NCI-H1694 (cell line): ENCODE results near the gene HHLA2.

Experiments used
- DNase-seq: peaks from one replicate; lab custom pipeline; 2025; lab: John Stamatoyannopoulos, UW

Gene HHLA2

DNA sequence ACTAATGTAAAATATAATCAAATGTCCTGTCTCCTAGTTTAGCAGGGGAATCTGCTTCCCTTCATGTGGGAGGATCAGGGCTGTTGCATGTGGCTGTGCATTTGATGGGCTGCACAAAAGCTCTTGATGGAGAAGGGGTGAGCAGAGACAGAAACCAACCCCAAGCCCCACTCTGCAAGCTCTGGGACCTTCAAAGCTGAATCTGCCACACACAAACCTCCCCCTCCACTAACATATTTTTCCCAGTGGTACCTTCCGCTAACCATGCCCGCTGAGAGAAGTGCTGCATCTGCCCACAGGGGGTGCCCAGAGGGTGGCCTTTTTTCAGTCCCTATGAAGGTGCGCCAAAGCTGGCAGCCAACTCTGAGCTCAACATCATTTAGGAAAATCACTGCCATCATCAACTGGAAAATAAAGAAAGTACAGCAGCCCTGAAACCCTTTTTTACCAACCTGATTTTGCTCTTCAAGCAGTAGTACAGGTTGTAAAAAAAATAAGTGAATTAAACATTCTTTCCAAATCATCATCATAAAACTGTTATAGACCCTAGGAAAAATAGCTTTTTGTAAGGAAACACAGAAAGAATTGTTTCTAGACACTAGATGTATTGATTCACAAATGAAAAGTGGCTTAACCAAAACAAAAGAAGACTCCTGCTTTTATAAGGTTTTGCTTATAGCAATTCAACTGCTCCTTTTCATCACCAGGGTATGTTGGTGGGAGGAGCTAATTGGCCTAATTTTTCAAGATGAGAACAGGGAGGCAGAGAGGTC is 97.0 kb downstream of the HHLA2 start:
- no peak for DNase-seq

GRCh38 chr3:108394016-108394415 is 97.7 kb downstream of the HHLA2 start:
- DNase-seq, result no peak

DNA sequence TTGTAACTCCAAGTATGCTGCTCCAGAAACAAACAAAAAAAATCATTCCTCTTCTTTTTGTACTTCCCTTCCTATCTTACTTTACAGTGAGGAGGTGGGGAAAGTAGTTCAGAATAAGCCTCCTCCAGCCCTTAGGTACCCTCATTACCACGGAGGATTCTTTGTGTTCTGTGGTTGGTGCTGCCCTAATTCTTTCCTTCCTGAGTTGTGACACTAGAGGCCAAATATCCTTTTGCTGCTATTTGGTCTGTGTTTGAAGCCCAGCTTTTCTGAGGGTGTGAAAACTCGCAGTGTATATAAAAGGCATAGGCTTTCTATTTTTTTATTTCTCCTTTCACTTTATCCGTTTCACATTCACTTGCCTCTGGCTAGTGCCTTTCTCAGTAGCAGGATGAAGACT is 98.2 kb downstream of the HHLA2 start:
- no peak for DNase-seq

- DNase-seq, result no peak
Observed at GRCh38 chr3:108396336-108396735, 100.0 kb downstream of the HHLA2 start.

DNA sequence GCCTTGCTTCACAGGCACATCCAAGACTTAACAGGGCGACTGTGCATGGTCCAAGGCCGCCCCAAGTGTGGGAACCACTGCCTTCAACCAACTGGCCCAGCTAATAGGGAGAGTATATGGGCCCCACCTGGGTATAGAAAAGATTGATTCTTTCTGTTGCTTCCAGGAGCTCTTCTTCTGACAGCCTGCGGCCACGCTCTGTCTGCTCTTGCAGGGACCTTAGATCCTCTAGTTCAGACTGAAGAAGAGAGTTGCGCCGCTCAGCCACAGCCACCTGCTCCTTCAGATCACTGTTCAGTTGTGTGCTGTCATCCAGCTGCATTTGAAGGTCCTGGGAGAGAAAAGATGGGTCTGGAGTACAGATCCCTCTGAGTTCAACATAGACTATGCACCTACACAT is 102.2 kb downstream of the HHLA2 start:
- no peak for DNase-seq

GRCh38 chr3:108401836-108402235 is 105.5 kb downstream of the HHLA2 start:
- no peak for DNase-seq

GRCh38 chr3:108403198-108403597 is 106.8 kb downstream of the HHLA2 start:
- DNase-seq, result no peak

GRCh38 chr3:108403686-108404345 is 107.5 kb downstream of the HHLA2 start:
- DNase-seq, result no peak

DNA sequence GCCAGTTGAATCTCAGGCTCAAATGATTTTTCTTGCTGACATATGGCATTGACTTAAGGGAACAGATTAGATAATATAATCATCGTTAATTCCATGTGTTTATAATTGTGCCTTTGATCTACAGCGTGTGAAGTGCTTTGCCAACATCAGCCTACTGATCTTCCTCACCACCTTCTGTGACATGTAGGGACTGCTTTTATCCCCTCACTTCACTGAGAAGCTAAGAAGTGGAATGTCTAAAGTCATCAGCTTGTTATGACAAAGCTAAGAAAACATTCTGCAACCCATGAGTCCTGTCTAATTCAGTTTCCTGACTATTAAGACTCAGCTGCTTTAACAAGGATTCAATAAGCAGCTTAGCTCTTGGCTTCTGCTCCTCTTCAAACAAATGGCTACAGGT is 108.0 kb downstream of the HHLA2 start:
- no peak for DNase-seq

GRCh38 chr3:108406063-108406660 is 109.8 kb downstream of the HHLA2 start:
- DNase-seq, result no peak

GRCh38 chr3:108406661-108407206 is 110.4 kb downstream of the HHLA2 start:
- no peak for DNase-seq

GRCh38 chr3:108407886-108408285 is 111.5 kb downstream of the HHLA2 start:
- no peak for DNase-seq

GRCh38 chr3:108408883-108409799 is 112.8 kb downstream of the HHLA2 start:
- DNase-seq, result no peak

DNA sequence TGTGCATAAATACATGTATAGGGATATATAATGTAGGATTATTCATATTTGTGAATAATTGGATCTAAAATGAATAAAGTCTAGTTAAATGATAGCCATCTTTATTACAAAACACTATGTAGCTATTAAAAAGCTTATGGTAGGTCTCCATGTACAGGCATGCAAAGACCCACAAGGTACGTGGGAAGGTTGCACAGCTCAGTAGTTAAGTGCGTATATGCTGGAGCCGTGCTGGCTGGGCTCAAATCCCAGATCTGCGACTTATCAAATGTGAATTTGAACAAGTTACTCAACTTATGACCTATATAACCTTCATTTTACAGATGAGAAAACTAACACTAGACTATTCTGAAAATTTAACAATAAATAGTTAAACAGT is 113.4 kb downstream of the HHLA2 start:
- no peak for DNase-seq

DNA sequence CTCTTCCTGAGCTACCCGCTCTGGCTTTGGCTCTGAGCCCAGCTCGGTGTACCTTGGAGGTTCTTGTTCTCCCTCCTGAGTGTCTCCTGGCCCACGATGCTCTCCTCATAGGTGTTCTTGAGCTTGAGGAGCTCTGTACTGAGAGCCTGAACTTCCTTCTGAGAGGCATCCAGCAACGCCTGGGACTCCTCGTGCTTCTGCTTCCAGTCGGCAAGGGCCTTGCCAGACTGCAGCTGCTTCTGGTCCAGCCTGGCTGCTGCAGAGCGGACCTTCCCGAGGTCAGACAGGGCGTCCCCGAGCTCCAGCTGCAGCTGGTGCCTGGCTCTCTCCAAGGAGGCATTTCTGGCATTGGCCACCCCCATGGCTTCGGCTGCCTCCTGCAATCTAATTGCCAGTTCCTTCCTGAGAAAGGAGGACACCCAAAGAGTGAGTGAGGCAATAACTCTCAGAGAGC is 114.2 kb downstream of the HHLA2 start:
- DNase-seq, result no peak

DNA sequence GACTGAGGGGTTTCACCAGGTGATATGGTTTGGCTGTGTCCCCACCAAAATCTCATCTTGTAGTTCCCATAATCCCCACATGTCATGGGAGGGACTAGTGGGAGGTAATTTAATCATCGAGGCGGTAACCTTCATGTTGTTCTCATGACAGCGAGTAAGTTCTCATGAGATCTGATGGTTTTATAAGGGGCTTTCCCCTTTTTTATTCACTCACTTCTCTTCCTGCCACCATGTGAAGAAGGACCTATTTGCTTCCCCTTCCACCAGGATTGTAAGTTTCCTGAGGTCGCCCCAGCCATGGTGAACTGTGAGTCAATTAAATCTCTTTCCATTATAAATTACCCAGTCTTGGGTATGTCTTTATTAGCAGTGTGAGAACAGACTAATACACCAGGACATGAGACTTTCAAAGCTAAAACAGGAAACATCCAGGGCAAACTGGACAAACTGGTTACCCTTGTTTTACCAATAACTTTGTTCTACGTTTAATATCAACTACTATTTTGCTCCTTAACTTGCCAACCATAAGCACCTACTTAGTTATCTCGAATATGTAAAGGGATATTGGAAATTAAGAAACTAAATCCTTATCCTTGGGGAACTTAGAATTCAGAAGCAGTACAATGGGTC is 115.9 kb downstream of the HHLA2 start:
- no peak for DNase-seq

DNA sequence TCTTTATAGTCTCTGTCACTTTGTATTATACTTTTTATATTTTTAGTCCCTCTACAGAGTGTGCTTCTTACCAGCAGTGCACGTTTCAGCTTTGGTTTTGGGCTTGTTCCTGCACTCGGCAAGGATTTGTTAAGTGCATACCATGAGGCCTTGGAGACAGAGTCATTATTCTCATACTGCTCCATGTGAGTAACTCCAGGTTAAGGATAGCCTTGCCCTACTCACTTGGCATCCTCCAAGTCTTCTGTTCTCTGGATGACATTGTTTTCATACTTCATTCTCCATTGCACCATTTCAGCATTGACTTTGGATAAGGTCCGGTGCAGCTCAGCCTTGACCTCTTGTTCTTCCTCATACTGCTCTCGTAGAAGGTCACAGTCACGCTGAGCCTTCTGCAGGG is 117.7 kb downstream of the HHLA2 start:
- no peak for DNase-seq

DNA sequence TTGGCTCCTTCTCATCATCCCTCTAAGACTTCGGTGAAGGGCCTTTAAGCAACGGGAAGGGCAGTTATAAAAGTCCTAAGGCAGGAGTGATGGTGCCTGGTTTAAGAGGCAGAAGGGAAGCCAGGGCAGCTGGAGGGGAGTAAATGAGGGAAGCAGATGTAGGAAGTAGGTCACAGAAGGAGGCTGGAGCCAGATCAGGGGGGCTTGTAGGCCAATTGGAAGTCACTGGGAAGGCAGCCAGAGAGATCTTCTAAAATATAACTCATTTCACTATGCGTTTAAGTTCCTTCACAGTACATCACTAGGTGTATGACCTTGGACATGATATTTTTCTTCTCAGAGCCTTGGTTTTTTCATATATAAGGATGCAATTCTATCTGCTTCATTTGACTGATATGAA is 119.3 kb downstream of the HHLA2 start:
- no peak for DNase-seq

DNA sequence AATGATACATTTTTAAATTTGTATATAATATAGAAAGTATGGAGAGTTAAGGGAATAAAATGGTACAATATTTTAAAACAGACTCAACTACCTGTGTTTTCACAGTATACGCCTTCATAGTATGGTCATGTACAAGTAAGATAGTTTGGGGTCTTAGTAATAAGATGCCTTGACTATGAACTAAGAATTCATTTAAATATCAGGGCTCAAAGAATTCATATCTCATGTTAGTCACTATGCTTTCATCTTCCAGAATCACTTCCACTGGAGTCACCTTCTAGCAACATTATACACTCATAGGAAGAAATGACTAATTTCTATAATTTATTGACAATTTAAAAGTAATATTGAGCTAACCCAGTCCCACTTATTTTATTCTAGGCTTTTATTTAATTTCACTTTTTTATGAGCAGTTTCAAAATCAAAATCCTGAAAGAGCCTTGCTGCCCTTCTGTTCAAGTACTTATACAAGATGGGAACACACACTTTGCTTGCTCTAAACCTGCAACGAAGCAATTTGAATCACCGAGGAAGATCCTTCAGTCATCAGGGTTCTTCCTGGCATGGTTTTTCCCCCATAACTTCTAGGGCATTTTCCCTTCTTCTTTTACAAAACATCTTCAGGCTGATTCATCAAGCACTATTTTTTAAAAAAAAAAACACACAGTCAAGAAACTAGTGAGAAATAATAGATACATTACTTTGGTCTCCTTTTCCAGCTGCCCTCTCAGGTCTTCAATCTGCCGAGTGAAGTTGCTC is 119.9 kb downstream of the HHLA2 start:
- no peak for DNase-seq

DNA sequence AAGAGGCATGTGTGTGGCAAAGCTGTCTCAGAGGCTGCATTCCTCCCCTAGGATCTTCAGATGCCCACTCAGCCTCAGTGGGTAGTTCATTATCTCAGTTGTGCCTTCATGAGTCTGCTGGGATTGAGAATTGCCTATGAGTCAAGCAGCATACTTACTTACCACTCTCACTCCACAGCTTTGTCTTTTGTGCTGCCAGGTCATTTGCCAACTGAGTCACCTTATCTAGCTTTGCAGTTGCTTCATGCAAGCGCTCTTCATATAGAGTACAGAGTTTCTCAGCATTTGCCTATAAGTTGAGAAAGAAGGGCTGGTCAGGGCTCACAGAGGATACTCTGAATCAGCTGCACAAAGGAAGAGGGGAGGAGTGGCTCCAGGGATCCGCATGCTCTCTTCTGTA is 124.6 kb downstream of the HHLA2 start:
- no peak for DNase-seq
